Mesenchymal stem cell (in vitro differentiated cells and primary cell): ENCODE measurements around the gene GOLGA8K. TPM values are rescaled to one million over a fixed set of nuclear protein-coding genes. Genes with fewer than 3 reads are reported as not detected.
"Not testable (repeated sequence)": the region's sequence is repeated elsewhere in the genome, so short reads cannot be mapped to it uniquely, and the experiment has no call there.

Experiments used
- DNase-seq: peaks from one replicate; pipeline ENCODE4 v3.0.0-alpha.2; 2013
- H2AFZ ChIP-seq: one replicate; pipeline ENCODE4 v1.6.1; 2013; ENCODE audit warnings: low read depth, mild to moderate bottlenecking, control low read depth, inconsistent platforms, low read length, moderate library complexity
- H2AK5ac ChIP-seq: 2 replicates; pipeline ENCODE4 v1.6.1; 2013; ENCODE audit warnings: low read length, moderate library complexity, mild to moderate bottlenecking, inconsistent platforms; ENCODE audit not compliant: severe bottlenecking
- H2BK120ac ChIP-seq: one replicate; pipeline ENCODE4 v1.6.1; 2013; ENCODE audit warnings: low read depth, mild to moderate bottlenecking, inconsistent platforms, low read length, moderate library complexity
- H2BK12ac ChIP-seq, 2 experiments: one replicate each; pipeline ENCODE4 v1.6.1; 2013; ENCODE audit warnings: inconsistent platforms in 2 of 2, low read length in 2 of 2, mild to moderate bottlenecking in 2 of 2, moderate library complexity in 2 of 2, control low read depth in 1 of 2
- H2BK15ac ChIP-seq: one replicate; pipeline ENCODE4 v1.6.1; 2013; ENCODE audit warnings: mild to moderate bottlenecking, low read depth, inconsistent platforms; ENCODE audit not compliant: poor library complexity, severe bottlenecking
- H2BK5ac ChIP-seq: 2 replicates; pipeline ENCODE4 v1.6.1; 2013; ENCODE audit warnings: low read depth, mild to moderate bottlenecking, low read length, control low read depth, inconsistent platforms; ENCODE audit not compliant: poor library complexity, severe bottlenecking
- H3K14ac ChIP-seq, 2 experiments: one replicate each; pipeline ENCODE4 v1.6.1; 2013; ENCODE audit warnings: inconsistent platforms in 2 of 2, low read length in 2 of 2, control low read depth in 1 of 2, mild to moderate bottlenecking in 1 of 2, moderate library complexity in 1 of 2
- H3K18ac ChIP-seq, 2 experiments: one replicate each; pipeline ENCODE4 v1.6.1; 2013; ENCODE audit warnings: inconsistent platforms in 2 of 2, low read length in 2 of 2, control low read depth in 1 of 2, low read depth in 1 of 2, mild to moderate bottlenecking in 1 of 2
- H3K23ac ChIP-seq, 2 experiments: one replicate each; pipeline ENCODE4 v1.6.1; 2013; ENCODE audit warnings: inconsistent platforms in 2 of 2, low read length in 2 of 2, mild to moderate bottlenecking in 2 of 2, moderate library complexity in 2 of 2, control low read depth in 1 of 2
- H3K27ac ChIP-seq: 2 replicates; pipeline ENCODE4 v1.5.1; 2013; ENCODE audit warnings: mild to moderate bottlenecking, moderate library complexity, low read length, control low read depth, inconsistent platforms; ENCODE audit not compliant: poor library complexity, severe bottlenecking
- H3K27me3 ChIP-seq, 2 experiments: 2 replicates each; pipeline versions ENCODE4 v1.6.1 to v1.7.0; 2013; ENCODE audit warnings: low read length in 2 of 2, mild to moderate bottlenecking in 2 of 2, moderate library complexity in 2 of 2, control low read depth in 1 of 2, inconsistent platforms in 1 of 2; ENCODE audit not compliant: control insufficient read depth in 1 of 2, insufficient read depth in 1 of 2
- H3K36me3 ChIP-seq, 2 experiments: 2 replicates each; pipeline versions ENCODE4 v1.6.1 to v1.7.0; 2013; ENCODE audit warnings: low read length in 2 of 2, control low read depth in 1 of 2, inconsistent platforms in 1 of 2, low read depth in 1 of 2, mild to moderate bottlenecking in 1 of 2; ENCODE audit not compliant: insufficient read depth in 2 of 2, control insufficient read depth in 1 of 2
- H3K4ac ChIP-seq, 2 experiments: one replicate each; pipeline ENCODE4 v1.6.1; 2013; ENCODE audit warnings: inconsistent platforms in 2 of 2, low read length in 2 of 2, mild to moderate bottlenecking in 2 of 2, moderate library complexity in 2 of 2, control low read depth in 1 of 2, low read depth in 1 of 2
- H3K4me1 ChIP-seq: 2 replicates; pipeline ENCODE4 v1.6.1; 2013; ENCODE audit warnings: low read depth, low read length, control low read depth; ENCODE audit not compliant: control insufficient read depth, insufficient read depth
- H3K4me2 ChIP-seq: 2 replicates; pipeline ENCODE4 v1.6.1; 2013; ENCODE audit warnings: low read length, mild to moderate bottlenecking, inconsistent platforms; ENCODE audit not compliant: poor library complexity, severe bottlenecking
- H3K4me3 ChIP-seq, 2 experiments: 2 replicates each; pipeline versions ENCODE4 v1.5.1 to v1.7.0; 2013; ENCODE audit warnings: low read length in 2 of 2, mild to moderate bottlenecking in 2 of 2, control low read depth in 1 of 2, low read depth in 1 of 2; ENCODE audit not compliant: insufficient read depth in 1 of 2
- H3K79me1 ChIP-seq: replicated peaks from 2 replicates; pipeline ENCODE4 v1.6.1; 2013; ENCODE audit warnings: mild to moderate bottlenecking, control low read depth, low read length, inconsistent platforms; ENCODE audit not compliant: poor library complexity, severe bottlenecking
- H3K9ac ChIP-seq: 2 replicates; pipeline ENCODE4 v1.7.0; 2013; ENCODE audit warnings: mild to moderate bottlenecking, low read length, moderate library complexity
- H3K9me3 ChIP-seq: 2 replicates; pipeline ENCODE4 v1.7.0; 2013; ENCODE audit warnings: mild to moderate bottlenecking, low read length; ENCODE audit not compliant: control insufficient read depth
- H4K8ac ChIP-seq: one replicate; pipeline ENCODE4 v1.6.1; 2013; ENCODE audit warnings: inconsistent platforms, mild to moderate bottlenecking, low read length, moderate library complexity
- H4K91ac ChIP-seq: one replicate; pipeline ENCODE4 v1.6.1; 2013; ENCODE audit warnings: mild to moderate bottlenecking, low read length, inconsistent platforms
- WGBS: methylation state at CpG from one replicate; pipeline ENCODE4 v1.1.7; 2013; ENCODE audit warnings: mixed read lengths; 5-methylcytosine and 5-hydroxymethylcytosine counted together
- small RNA-seq: library from polyadenylated mRNA; stranded (forward); fragments of <200 nt; extraction: miRNeasy Mini kit (QIAGEN cat#:217004); gene quantifications from one replicate; pipeline ENCODE3, GENCODE V24; 2013; ENCODE audit warnings: low read depth

GOLGA8K gene

DNA sequence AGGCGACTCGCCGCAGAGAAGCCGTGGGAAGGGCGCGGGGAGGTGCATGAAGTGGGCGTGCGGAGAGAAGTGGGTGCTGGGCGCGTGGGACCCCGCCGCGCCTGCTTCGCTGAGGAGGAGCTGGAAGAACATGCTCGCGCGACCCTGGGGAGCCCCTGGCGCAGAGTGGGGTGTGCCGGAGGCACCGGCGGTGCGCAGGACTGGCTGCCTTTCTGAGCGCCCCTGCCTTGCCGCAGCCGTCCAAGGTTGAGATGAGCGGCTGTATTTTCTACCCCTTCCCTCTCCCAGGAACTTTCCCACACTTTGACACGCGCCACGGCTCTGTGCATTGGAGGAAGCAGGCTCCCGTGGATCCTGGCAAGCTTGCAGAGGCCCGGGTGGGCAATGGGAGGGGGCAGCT, 56.1 kb downstream of the GOLGA8K start:
- not testable (repeated sequence) for H3K27me3 ChIP-seq, H2AFZ ChIP-seq, H4K91ac ChIP-seq, H3K14ac ChIP-seq, H3K18ac ChIP-seq, H3K9me3 ChIP-seq, H2BK12ac ChIP-seq, H2BK120ac ChIP-seq, H3K36me3 ChIP-seq, H4K8ac ChIP-seq, H2BK15ac ChIP-seq, H3K4me2 ChIP-seq, H2AK5ac ChIP-seq, H3K23ac ChIP-seq, H3K4ac ChIP-seq, H3K27ac ChIP-seq, H3K4me1 ChIP-seq, H3K4me3 ChIP-seq, H2BK5ac ChIP-seq, H3K9ac ChIP-seq, DNase-seq, H3K79me1 ChIP-seq
- WGBS = 4% methylated on average over 4 of the region's 31 CpGs

- not testable (repeated sequence) for DNase-seq, H2AK5ac ChIP-seq, H3K9me3 ChIP-seq, H3K4me1 ChIP-seq, H2BK12ac ChIP-seq, H2AFZ ChIP-seq, H3K4ac ChIP-seq, H3K23ac ChIP-seq, H3K36me3 ChIP-seq, H2BK15ac ChIP-seq, H3K9ac ChIP-seq, H3K27me3 ChIP-seq, H3K18ac ChIP-seq, H3K4me3 ChIP-seq, H3K27ac ChIP-seq, H2BK120ac ChIP-seq, H3K79me1 ChIP-seq, H4K91ac ChIP-seq, H4K8ac ChIP-seq, H2BK5ac ChIP-seq, H3K4me2 ChIP-seq, H3K14ac ChIP-seq
- no CpG with 5 or more reads among the region's 46 CpGs for WGBS
Observed at GRCh38 chr15:32345978-32346547, 57.0 kb downstream of the GOLGA8K start.

GRCh38 chr15:32343921-32344320, 59.2 kb downstream of the GOLGA8K start:
- not testable (repeated sequence) for H3K4me2 ChIP-seq, H2BK12ac ChIP-seq, H4K8ac ChIP-seq, H3K14ac ChIP-seq, H3K36me3 ChIP-seq, H2BK15ac ChIP-seq, H3K18ac ChIP-seq, H2AK5ac ChIP-seq, H4K91ac ChIP-seq, H3K27me3 ChIP-seq, H3K79me1 ChIP-seq, H3K9ac ChIP-seq, H3K27ac ChIP-seq, H3K4me1 ChIP-seq, H3K4me3 ChIP-seq, H3K9me3 ChIP-seq, H2BK120ac ChIP-seq, H2BK5ac ChIP-seq, H3K23ac ChIP-seq, H3K4ac ChIP-seq, H2AFZ ChIP-seq, DNase-seq
- no CpG with 5 or more reads among the region's 3 CpGs for WGBS

Small RNA genes lying within 50 kb of the gene (small RNA-seq; reads per million reads assigned to genes)
- gene RF00096 (not detected), gene RN7SL185P (not detected), gene RN7SL539P (not detected)
